Caco-2 (cell line): ENCODE results near the gene SANBR. TPM values are rescaled to one million over a fixed set of nuclear protein-coding genes. Genes with fewer than 3 reads are reported as not detected.

Source experiments
- BruUV-seq: library from RNA; stranded (reverse); fragments of 400-500 nt; replicated peaks from 2 replicates; lab custom pipeline; 2021; lab: Mats Ljungman, UMichigan
- CTCF ChIA-PET: fragments of 300-600 bp; sonication (Branson Sonifier 250); formaldehyde crosslinking; loops from one replicate; lab custom pipeline; 2022; ENCODE audit warnings: antibody characterized with exemption; lab: Charles Lee
- POLR2A ChIA-PET: fragments of 300-600 bp; sonication (Branson Sonifier 250); formaldehyde crosslinking; loops from one replicate; lab custom pipeline; 2022; ENCODE audit warnings: antibody characterized with exemption; lab: Charles Lee
- DNase-seq, 2 experiments: peaks; one replicate each; pipeline versions ENCODE4 v3.0.0 to v3.0.0-alpha.2; 2020 to 2022
- H3K27me3 ChIP-seq: replicated peaks from 2 replicates; pipeline ENCODE4 v1.6.0; 2011; ENCODE audit warnings: low read length; ENCODE audit not compliant: control insufficient read depth, insufficient read depth
- H3K36me3 ChIP-seq: 2 replicates; pipeline ENCODE4 v1.5.1; 2011; ENCODE audit warnings: low read length; ENCODE audit not compliant: control insufficient read depth, insufficient read depth
- H3K4me1 ChIP-seq: fragments of 250-450 bp; sonication (Bioruptor Pico); 2 replicates; pipeline ENCODE4 v1.5.1; 2020; ENCODE audit warnings: mild to moderate bottlenecking
- H3K4me3 ChIP-seq: 2 replicates; pipeline ENCODE4 v1.5.1; 2011; ENCODE audit warnings: low read depth, mild to moderate bottlenecking, control low read depth, low read length
- H3K9me3 ChIP-seq: fragments of 250-450 bp; sonication (Bioruptor Pico); 2 replicates; pipeline ENCODE4 v1.5.1; 2020; ENCODE audit warnings: mild to moderate bottlenecking, moderate library complexity
- H3K27ac Mint-ChIP-seq: one replicate; pipeline ENCODE4 v1.8.0; 2022; ENCODE audit warnings: mixed read lengths; ENCODE audit not compliant: unreplicated experiment
- H3K27me3 Mint-ChIP-seq: one replicate; pipeline ENCODE4 v1.8.0; 2022; ENCODE audit warnings: mixed read lengths; ENCODE audit not compliant: insufficient read depth, unreplicated experiment
- H3K36me3 Mint-ChIP-seq: one replicate; pipeline ENCODE4 v1.8.0; 2022; ENCODE audit warnings: mild to moderate bottlenecking, mixed read lengths; ENCODE audit not compliant: insufficient read depth, unreplicated experiment
- H3K4me1 Mint-ChIP-seq: one replicate; pipeline ENCODE4 v1.8.0; 2022; ENCODE audit warnings: low read depth, mixed read lengths; ENCODE audit not compliant: unreplicated experiment
- H3K4me3 Mint-ChIP-seq: one replicate; pipeline ENCODE4 v1.8.0; 2022; ENCODE audit warnings: mild to moderate bottlenecking, moderate library complexity, mixed read lengths; ENCODE audit not compliant: unreplicated experiment
- H3K9me3 Mint-ChIP-seq: one replicate; pipeline ENCODE4 v1.8.0; 2022; ENCODE audit warnings: mixed read lengths; ENCODE audit not compliant: unreplicated experiment
- intact Hi-C: fragments of 100-400 bp; cut with micrococcal nuclease; formaldehyde crosslinking; loops from one replicate; pipeline ENCODE4 v1.10.0; 2022; ENCODE audit not compliant: unreplicated experiment
- total RNA-seq: library from RNA; stranded (reverse); gene quantifications from 2 replicates; pipeline ENCODE4 v1.2.3, GENCODE V29; 2022
- TF ChIP-seq, protein P1 (sequence below), 2 experiments: fragments of 200-600 bp in 1 of 2; IDR thresholded peaks; 1 replicate in 1 of 2; 2 replicates in 1 of 2; pipeline versions ENCODE4 v1.5.1 to v1.8.0; 2011 to 2022; ENCODE audit warnings: antibody characterized with exemption in 1 of 2, control low read depth in 1 of 2, inconsistent platforms in 1 of 2, low read depth in 1 of 2, low read length in 1 of 2, mild to moderate bottlenecking in 1 of 2, moderate library complexity in 1 of 2; ENCODE audit not compliant: insufficient read depth in 1 of 2, severe bottlenecking in 1 of 2, unreplicated experiment in 1 of 2

The SANBR gene
- total RNA-seq, 1 experiment from 2014 or later, result 14.3 TPM

DNA sequence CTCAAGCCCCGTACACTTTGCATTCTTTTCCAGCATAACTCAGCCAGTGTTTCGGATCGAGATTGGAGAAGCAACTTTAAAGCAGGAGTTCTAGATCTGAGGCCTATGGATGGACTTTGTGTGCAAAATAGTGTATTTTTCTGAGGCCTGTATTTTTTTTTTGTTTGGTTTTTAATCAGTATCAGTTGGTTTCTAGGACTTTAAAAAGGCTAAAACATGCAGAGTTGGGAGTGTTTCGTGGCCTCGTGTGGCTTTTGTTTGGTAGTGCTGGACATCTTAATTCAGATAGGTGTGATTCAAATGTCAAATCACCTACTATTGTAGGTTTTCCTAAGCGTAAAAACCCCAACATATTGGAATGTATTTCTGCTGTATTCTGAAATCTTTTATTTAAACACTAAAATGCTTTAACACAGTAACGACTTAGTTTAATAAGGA lies 47.3 kb upstream of the SANBR start:
- no peak for DNase-seq
- peaks cover 9% of the 10 kb centered on the region for H3K9me3 Mint-ChIP-seq
- POLR2A ChIA-PET, result no interaction called here
- intact Hi-C loops, result loop anchor here (5.0 kb wide), 2 partner anchors 49 to 159 kb away; partner anchors contain the start of gene SANBR
- CTCF ChIA-PET, result no interaction called here
- H3K4me3 Mint-ChIP-seq, result peak overlapping the region; percentile 88
- Histone ChIP-seq H3K36me3 (peaks cover 2% of the 10 kb centered on the region), H3K4me1 (peaks cover 8% of the 10 kb centered on the region), H3K9me3 (no peaks in the 10 kb centered on the region), H3K4me3 (peak overlapping the region; percentile 67), H3K27me3 (no peaks in the 10 kb centered on the region)
- H3K36me3 Mint-ChIP-seq, result peaks cover 46% of the 10 kb centered on the region
- H3K27me3 Mint-ChIP-seq, result no peaks in the 10 kb centered on the region
- TF ChIP-seq, protein P1, sequence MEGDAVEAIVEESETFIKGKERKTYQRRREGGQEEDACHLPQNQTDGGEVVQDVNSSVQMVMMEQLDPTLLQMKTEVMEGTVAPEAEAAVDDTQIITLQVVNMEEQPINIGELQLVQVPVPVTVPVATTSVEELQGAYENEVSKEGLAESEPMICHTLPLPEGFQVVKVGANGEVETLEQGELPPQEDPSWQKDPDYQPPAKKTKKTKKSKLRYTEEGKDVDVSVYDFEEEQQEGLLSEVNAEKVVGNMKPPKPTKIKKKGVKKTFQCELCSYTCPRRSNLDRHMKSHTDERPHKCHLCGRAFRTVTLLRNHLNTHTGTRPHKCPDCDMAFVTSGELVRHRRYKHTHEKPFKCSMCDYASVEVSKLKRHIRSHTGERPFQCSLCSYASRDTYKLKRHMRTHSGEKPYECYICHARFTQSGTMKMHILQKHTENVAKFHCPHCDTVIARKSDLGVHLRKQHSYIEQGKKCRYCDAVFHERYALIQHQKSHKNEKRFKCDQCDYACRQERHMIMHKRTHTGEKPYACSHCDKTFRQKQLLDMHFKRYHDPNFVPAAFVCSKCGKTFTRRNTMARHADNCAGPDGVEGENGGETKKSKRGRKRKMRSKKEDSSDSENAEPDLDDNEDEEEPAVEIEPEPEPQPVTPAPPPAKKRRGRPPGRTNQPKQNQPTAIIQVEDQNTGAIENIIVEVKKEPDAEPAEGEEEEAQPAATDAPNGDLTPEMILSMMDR (IDR thresholded peaks at IDR 0.05; ENCODE audit: insufficient read depth in 1 of 2, low read depth in 1 of 2, low read length in 1 of 2, severe bottlenecking in 1 of 2, unreplicated experiment in 1 of 2), result no peak
- H3K4me1 Mint-ChIP-seq, result no peaks in the 10 kb centered on the region
- BruUV-seq, result TSS peak; percentile 59
- H3K27ac Mint-ChIP-seq, result peak overlapping the region; percentile 97

DNA sequence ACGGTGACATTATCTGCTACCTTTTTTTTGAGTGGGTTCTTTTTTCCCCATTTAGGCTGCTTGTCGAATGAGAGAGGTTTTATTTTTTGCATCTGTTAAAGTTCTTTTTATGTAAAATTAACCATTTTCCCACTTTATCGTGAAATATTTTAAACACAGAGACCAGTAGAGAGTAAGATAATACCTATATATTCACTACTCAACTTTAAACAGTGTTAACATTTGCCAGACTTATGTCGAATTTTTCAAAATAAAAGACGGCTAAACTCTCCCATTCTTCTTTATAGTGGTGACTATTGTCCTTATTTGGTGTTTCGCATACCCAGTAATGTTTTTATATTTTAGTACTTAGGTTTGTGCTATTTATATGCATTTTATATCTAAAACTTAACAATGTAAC lies 46.9 kb upstream of the SANBR start:
- intact Hi-C loops, result loop anchor here (5.0 kb wide), 2 partner anchors 49 to 159 kb away; partner anchors contain the start of gene SANBR
- Mint-ChIP-seq H3K4me3 (peak overlapping the region; percentile 88), H3K36me3 (peaks cover 50% of the 10 kb centered on the region), H3K27ac (peak overlapping the region; percentile 97), H3K27me3 (no peaks in the 10 kb centered on the region), H3K9me3 (peaks cover 9% of the 10 kb centered on the region), H3K4me1 (no peaks in the 10 kb centered on the region)
- no peak for DNase-seq
- POLR2A ChIA-PET, result no interaction called here
- TF ChIP-seq, protein P1 (IDR thresholded peaks at IDR 0.05; ENCODE audit: insufficient read depth in 1 of 2, low read depth in 1 of 2, low read length in 1 of 2, severe bottlenecking in 1 of 2, unreplicated experiment in 1 of 2), result no peak
- Histone ChIP-seq H3K4me3 (peak overlapping the region; percentile 67), H3K9me3 (no peaks in the 10 kb centered on the region), H3K36me3 (peaks cover 2% of the 10 kb centered on the region), H3K4me1 (peaks cover 8% of the 10 kb centered on the region), H3K27me3 (no peaks in the 10 kb centered on the region)
- CTCF ChIA-PET, result no interaction called here
- no TSS peak for BruUV-seq

DNA sequence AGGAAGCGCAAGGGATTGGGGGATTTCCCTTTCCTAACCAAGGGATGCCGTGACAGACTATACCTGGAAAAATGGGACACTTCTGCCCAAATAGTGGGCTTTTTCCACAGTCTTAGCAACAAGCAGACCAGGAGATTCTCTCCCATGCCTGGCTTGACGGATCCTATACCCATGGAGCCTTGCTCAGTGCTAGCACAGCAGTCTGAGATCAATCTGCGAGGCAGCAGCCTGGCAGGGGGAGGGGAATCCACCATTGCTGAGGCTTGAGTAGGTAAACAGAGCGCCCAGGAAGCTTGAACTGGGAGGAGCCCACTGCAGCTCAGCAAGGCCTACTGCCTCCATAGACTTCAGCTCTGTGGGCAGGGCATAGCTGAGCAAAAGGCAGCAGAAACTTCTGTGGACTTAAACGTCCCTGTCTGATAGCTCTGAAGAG lies 44.4 kb upstream of the SANBR start:
- H3K27ac Mint-ChIP-seq, result no peak overlapping the region
- no peaks in the 10 kb centered on the region for H3K4me1 ChIP-seq
- no peak overlapping the region for H3K4me3 Mint-ChIP-seq
- no peaks in the 10 kb centered on the region for H3K27me3 Mint-ChIP-seq
- H3K4me3 ChIP-seq, result no peak overlapping the region
- intact Hi-C loops, result no loop called here
- peaks cover 64% of the 10 kb centered on the region for H3K36me3 Mint-ChIP-seq
- CTCF ChIA-PET, result no interaction called here
- no TSS peak for BruUV-seq
- POLR2A ChIA-PET, result no interaction called here
- peaks cover 9% of the 10 kb centered on the region for H3K9me3 Mint-ChIP-seq
- no peak for DNase-seq
- no peaks in the 10 kb centered on the region for H3K27me3 ChIP-seq
- TF ChIP-seq, protein P1 (IDR thresholded peaks at IDR 0.05; ENCODE audit: insufficient read depth in 1 of 2, low read depth in 1 of 2, low read length in 1 of 2, severe bottlenecking in 1 of 2, unreplicated experiment in 1 of 2), result no peak
- H3K4me1 Mint-ChIP-seq, result no peaks in the 10 kb centered on the region
- H3K9me3 ChIP-seq, result no peaks in the 10 kb centered on the region
- H3K36me3 ChIP-seq, result peaks cover 2% of the 10 kb centered on the region
